Colonic mucosa (tissue), 4 donors: ENCODE results near the gene NCKAP5. TPM values are rescaled to one million over a fixed set of nuclear protein-coding genes. Genes with fewer than 3 reads are reported as not detected.

ENCODE experiments used
- DNase-seq: peaks from one replicate; pipeline ENCODE4 v3.0.0-alpha.2; 2020
- H3K27ac ChIP-seq: fragments of 200-600 bp; one replicate; pipeline ENCODE4 v1.8.0; 2021
- H3K27me3 ChIP-seq: fragments of 200-600 bp; one replicate; pipeline ENCODE4 v1.8.0; 2021
- H3K36me3 ChIP-seq: fragments of 200-600 bp; one replicate; pipeline ENCODE4 v1.8.0; 2021
- H3K4me1 ChIP-seq: fragments of 200-600 bp; one replicate; pipeline ENCODE4 v1.8.0; 2021; ENCODE audit warnings: mild to moderate bottlenecking
- H3K4me3 ChIP-seq: fragments of 200-600 bp; one replicate; pipeline ENCODE4 v1.8.0; 2021
- H3K9ac ChIP-seq, 2 donors: one replicate each; pipeline ENCODE4 v1.7.0; 2013; ENCODE audit warnings: control low read depth in 2 of 2, low read depth in 2 of 2, low read length in 2 of 2
- H3K9me3 ChIP-seq: fragments of 200-600 bp; one replicate; pipeline ENCODE4 v1.8.0; 2021
- CTCF ChIP-seq: fragments of 200-600 bp; IDR thresholded peaks from one replicate; pipeline ENCODE4 v1.8.0; 2022; ENCODE audit warnings: antibody characterized with exemption, mild to moderate bottlenecking
- intact Hi-C: fragments of 100-400 bp; cut with DNase I; formaldehyde crosslinking; loops from one replicate; pipeline ENCODE4 v1.14.1; 2022
- total RNA-seq, 2 donors: library from RNA; stranded (reverse); fragmentation: NEBNext Ultra II Directional in 1 of 2; extraction: Animal tissue kit (Norgen Biotek cat#: 25700) in 1 of 2; gene quantifications; one replicate each; pipeline ENCODE4 v1.2.1, GENCODE V29; 2021
- donor health status: healthy.
- donor health status: DM: no; HTN: no; CAD: no.
- donor health status: DM: no; HTN: no; CAD: no.

The NCKAP5 gene
- total RNA-seq, 2 donors from 2014 or later: 2.9 to 3.7 TPM

GRCh38 chr2:133264989-133265401 lies 303.3 kb downstream of the NCKAP5 start:
- H3K36me3 ChIP-seq: no peaks in the 10 kb centered on the region
- H3K4me1 ChIP-seq: no peaks in the 10 kb centered on the region
- H3K4me3 ChIP-seq: no peak overlapping the region
- no peak for DNase-seq
- intact Hi-C loops: no loop called here
- H3K27me3 ChIP-seq: no peaks in the 10 kb centered on the region
- TF ChIP-seq CTCF: no peak
- no peak overlapping the region for H3K27ac ChIP-seq
- no peaks in the 10 kb centered on the region for H3K9me3 ChIP-seq
- no peak overlapping the region for H3K9ac ChIP-seq

- DNase-seq: no peak
- no peaks in the 10 kb centered on the region for H3K36me3 ChIP-seq
- no peak for TF ChIP-seq CTCF
- H3K4me3 ChIP-seq: no peak overlapping the region
- intact Hi-C loops: no loop called here
- H3K4me1 ChIP-seq: no peaks in the 10 kb centered on the region
- no peak overlapping the region for H3K27ac ChIP-seq
- H3K9ac ChIP-seq: no peak overlapping the region
- H3K9me3 ChIP-seq: no peaks in the 10 kb centered on the region
- no peaks in the 10 kb centered on the region for H3K27me3 ChIP-seq
Observed at GRCh38 chr2:133262893-133263292, 305.4 kb downstream of the NCKAP5 start.

GRCh38 chr2:133255360-133255759 lies 312.9 kb downstream of the NCKAP5 start:
- H3K4me1 ChIP-seq: no peaks in the 10 kb centered on the region
- no peaks in the 10 kb centered on the region for H3K36me3 ChIP-seq
- H3K4me3 ChIP-seq: no peak overlapping the region
- no peak for DNase-seq
- no peaks in the 10 kb centered on the region for H3K9me3 ChIP-seq
- H3K9ac ChIP-seq: no peak overlapping the region
- intact Hi-C loops: no loop called here
- H3K27ac ChIP-seq: no peak overlapping the region
- no peaks in the 10 kb centered on the region for H3K27me3 ChIP-seq
- TF ChIP-seq CTCF: no peak

- no peak for DNase-seq
- no peaks in the 10 kb centered on the region for H3K36me3 ChIP-seq
- no peaks in the 10 kb centered on the region for H3K4me1 ChIP-seq
- intact Hi-C loops: no loop called here
- no peak for TF ChIP-seq CTCF
- H3K4me3 ChIP-seq: no peak overlapping the region
- H3K9me3 ChIP-seq: no peaks in the 10 kb centered on the region
- H3K9ac ChIP-seq: no peak overlapping the region
- no peak overlapping the region for H3K27ac ChIP-seq
- no peaks in the 10 kb centered on the region for H3K27me3 ChIP-seq
Observed at GRCh38 chr2:133253793-133254192, 314.5 kb downstream of the NCKAP5 start.

GRCh38 chr2:133252780-133253355 lies 315.4 kb downstream of the NCKAP5 start:
- no peaks in the 10 kb centered on the region for H3K36me3 ChIP-seq
- intact Hi-C loops: no loop called here
- no peak for DNase-seq
- no peak overlapping the region for H3K9ac ChIP-seq
- H3K9me3 ChIP-seq: no peaks in the 10 kb centered on the region
- no peak overlapping the region for H3K4me3 ChIP-seq
- no peak for TF ChIP-seq CTCF
- H3K27me3 ChIP-seq: no peaks in the 10 kb centered on the region
- H3K4me1 ChIP-seq: no peaks in the 10 kb centered on the region
- H3K27ac ChIP-seq: no peak overlapping the region
